Caco-2 (cell line): ENCODE data around the gene C1orf226. TPM values are rescaled to one million over a fixed set of nuclear protein-coding genes. Genes with fewer than 3 reads are reported as not detected.

ENCODE experiments used
- BruUV-seq: library from RNA; stranded (reverse); fragments of 400-500 nt; replicated peaks from 2 replicates; lab custom pipeline; 2021; lab: Mats Ljungman, UMichigan
- CTCF ChIA-PET: fragments of 300-600 bp; sonication (Branson Sonifier 250); formaldehyde crosslinking; loops from one replicate; lab custom pipeline; 2022; ENCODE audit warnings: antibody characterized with exemption; lab: Charles Lee
- POLR2A ChIA-PET: fragments of 300-600 bp; sonication (Branson Sonifier 250); formaldehyde crosslinking; loops from one replicate; lab custom pipeline; 2022; ENCODE audit warnings: antibody characterized with exemption; lab: Charles Lee
- DNase-seq, 2 experiments: peaks; one replicate each; pipeline versions ENCODE4 v3.0.0 to v3.0.0-alpha.2; 2020 to 2022
- H3K27me3 ChIP-seq: replicated peaks from 2 replicates; pipeline ENCODE4 v1.6.0; 2011; ENCODE audit warnings: low read length; ENCODE audit not compliant: control insufficient read depth, insufficient read depth
- H3K36me3 ChIP-seq: 2 replicates; pipeline ENCODE4 v1.5.1; 2011; ENCODE audit warnings: low read length; ENCODE audit not compliant: control insufficient read depth, insufficient read depth
- H3K4me1 ChIP-seq: fragments of 250-450 bp; sonication (Bioruptor Pico); 2 replicates; pipeline ENCODE4 v1.5.1; 2020; ENCODE audit warnings: mild to moderate bottlenecking
- H3K4me3 ChIP-seq: 2 replicates; pipeline ENCODE4 v1.5.1; 2011; ENCODE audit warnings: low read depth, mild to moderate bottlenecking, control low read depth, low read length
- H3K9me3 ChIP-seq: fragments of 250-450 bp; sonication (Bioruptor Pico); 2 replicates; pipeline ENCODE4 v1.5.1; 2020; ENCODE audit warnings: mild to moderate bottlenecking, moderate library complexity
- H3K27ac Mint-ChIP-seq: one replicate; pipeline ENCODE4 v1.8.0; 2022; ENCODE audit warnings: mixed read lengths; ENCODE audit not compliant: unreplicated experiment
- H3K27me3 Mint-ChIP-seq: one replicate; pipeline ENCODE4 v1.8.0; 2022; ENCODE audit warnings: mixed read lengths; ENCODE audit not compliant: insufficient read depth, unreplicated experiment
- H3K36me3 Mint-ChIP-seq: one replicate; pipeline ENCODE4 v1.8.0; 2022; ENCODE audit warnings: mild to moderate bottlenecking, mixed read lengths; ENCODE audit not compliant: insufficient read depth, unreplicated experiment
- H3K4me1 Mint-ChIP-seq: one replicate; pipeline ENCODE4 v1.8.0; 2022; ENCODE audit warnings: low read depth, mixed read lengths; ENCODE audit not compliant: unreplicated experiment
- H3K4me3 Mint-ChIP-seq: one replicate; pipeline ENCODE4 v1.8.0; 2022; ENCODE audit warnings: mild to moderate bottlenecking, moderate library complexity, mixed read lengths; ENCODE audit not compliant: unreplicated experiment
- H3K9me3 Mint-ChIP-seq: one replicate; pipeline ENCODE4 v1.8.0; 2022; ENCODE audit warnings: mixed read lengths; ENCODE audit not compliant: unreplicated experiment
- CTCF ChIP-seq, 2 experiments: fragments of 200-600 bp in 1 of 2; IDR thresholded peaks; 1 replicate in 1 of 2; 2 replicates in 1 of 2; pipeline versions ENCODE4 v1.5.1 to v1.8.0; 2011 to 2022; ENCODE audit warnings: antibody characterized with exemption in 1 of 2, control low read depth in 1 of 2, inconsistent platforms in 1 of 2, low read depth in 1 of 2, low read length in 1 of 2, mild to moderate bottlenecking in 1 of 2, moderate library complexity in 1 of 2; ENCODE audit not compliant: insufficient read depth in 1 of 2, severe bottlenecking in 1 of 2, unreplicated experiment in 1 of 2
- intact Hi-C: fragments of 100-400 bp; cut with micrococcal nuclease; formaldehyde crosslinking; loops from one replicate; pipeline ENCODE4 v1.10.0; 2022; ENCODE audit not compliant: unreplicated experiment
- total RNA-seq: library from RNA; stranded (reverse); gene quantifications from 2 replicates; pipeline ENCODE4 v1.2.3, GENCODE V29; 2022

C1orf226 gene
- total RNA-seq, 1 experiment from 2014 or later, result 7.3 TPM

- H3K27ac Mint-ChIP-seq, result no peak overlapping the region
- H3K4me1 Mint-ChIP-seq, result no peaks in the 10 kb centered on the region
- Histone ChIP-seq H3K36me3 (no peaks in the 10 kb centered on the region), H3K27me3 (no peaks in the 10 kb centered on the region), H3K9me3 (no peaks in the 10 kb centered on the region), H3K4me1 (no peaks in the 10 kb centered on the region), H3K4me3 (no peak overlapping the region)
- POLR2A ChIA-PET, result no interaction called here
- intact Hi-C loops, result no loop called here
- TF ChIP-seq CTCF (IDR thresholded peaks at IDR 0.05; ENCODE audit: insufficient read depth in 1 of 2, low read depth in 1 of 2, low read length in 1 of 2, severe bottlenecking in 1 of 2, unreplicated experiment in 1 of 2), result no peak
- no peak for DNase-seq
- BruUV-seq, result no TSS peak
- peaks cover 10% of the 10 kb centered on the region for H3K27me3 Mint-ChIP-seq
- H3K9me3 Mint-ChIP-seq, result no peaks in the 10 kb centered on the region
- no peak overlapping the region for H3K4me3 Mint-ChIP-seq
- CTCF ChIA-PET, result interaction anchor here (1.8 kb wide), 1 partner anchor 343 kb away, joined by 7 read pairs; no protein-coding TSS in a partner anchor
- no peaks in the 10 kb centered on the region for H3K36me3 Mint-ChIP-seq
Measured at GRCh38 chr1:162398999-162399580, 17.6 kb downstream of the C1orf226 start.

- H3K9me3 Mint-ChIP-seq, result no peaks in the 10 kb centered on the region
- BruUV-seq, result no TSS peak
- H3K4me3 Mint-ChIP-seq, result no peak overlapping the region
- no peak overlapping the region for H3K4me3 ChIP-seq
- H3K36me3 Mint-ChIP-seq, result no peaks in the 10 kb centered on the region
- H3K9me3 ChIP-seq, result no peaks in the 10 kb centered on the region
- H3K4me1 ChIP-seq, result no peaks in the 10 kb centered on the region
- H3K4me1 Mint-ChIP-seq, result no peaks in the 10 kb centered on the region
- no peak for TF ChIP-seq CTCF (IDR thresholded peaks at IDR 0.05; ENCODE audit: insufficient read depth in 1 of 2, low read depth in 1 of 2, low read length in 1 of 2, severe bottlenecking in 1 of 2, unreplicated experiment in 1 of 2)
- no peaks in the 10 kb centered on the region for H3K27me3 ChIP-seq
- H3K27me3 Mint-ChIP-seq, result peaks cover 10% of the 10 kb centered on the region
- ChIA-PET POLR2A (no interaction called here), CTCF (no interaction called here)
- DNase-seq, result no peak
- no peaks in the 10 kb centered on the region for H3K36me3 ChIP-seq
- intact Hi-C loops, result no loop called here
- H3K27ac Mint-ChIP-seq, result no peak overlapping the region
Measured at GRCh38 chr1:162400790-162401355, 19.3 kb downstream of the C1orf226 start.

GRCh38 chr1:162404550-162405160 is 23.1 kb downstream of the C1orf226 start:
- Mint-ChIP-seq H3K9me3 (no peaks in the 10 kb centered on the region), H3K27me3 (no peaks in the 10 kb centered on the region), H3K36me3 (peaks cover 5% of the 10 kb centered on the region), H3K4me1 (no peaks in the 10 kb centered on the region), H3K4me3 (no peak overlapping the region), H3K27ac (no peak overlapping the region)
- no peak for DNase-seq
- no peaks in the 10 kb centered on the region for H3K9me3 ChIP-seq
- intact Hi-C loops, result no loop called here
- H3K27me3 ChIP-seq, result no peaks in the 10 kb centered on the region
- ChIA-PET CTCF (no interaction called here), POLR2A (no interaction called here)
- TF ChIP-seq CTCF (IDR thresholded peaks at IDR 0.05; ENCODE audit: insufficient read depth in 1 of 2, low read depth in 1 of 2, low read length in 1 of 2, severe bottlenecking in 1 of 2, unreplicated experiment in 1 of 2), result no peak
- H3K4me1 ChIP-seq, result no peaks in the 10 kb centered on the region
- no peak overlapping the region for H3K4me3 ChIP-seq
- H3K36me3 ChIP-seq, result no peaks in the 10 kb centered on the region
- no TSS peak for BruUV-seq
